ENCODE data around the gene FMNL1.
A peak's percentile ranks its signal among the peaks of the same experiment; 100 is the strongest.

The FMNL1 gene

DNA sequence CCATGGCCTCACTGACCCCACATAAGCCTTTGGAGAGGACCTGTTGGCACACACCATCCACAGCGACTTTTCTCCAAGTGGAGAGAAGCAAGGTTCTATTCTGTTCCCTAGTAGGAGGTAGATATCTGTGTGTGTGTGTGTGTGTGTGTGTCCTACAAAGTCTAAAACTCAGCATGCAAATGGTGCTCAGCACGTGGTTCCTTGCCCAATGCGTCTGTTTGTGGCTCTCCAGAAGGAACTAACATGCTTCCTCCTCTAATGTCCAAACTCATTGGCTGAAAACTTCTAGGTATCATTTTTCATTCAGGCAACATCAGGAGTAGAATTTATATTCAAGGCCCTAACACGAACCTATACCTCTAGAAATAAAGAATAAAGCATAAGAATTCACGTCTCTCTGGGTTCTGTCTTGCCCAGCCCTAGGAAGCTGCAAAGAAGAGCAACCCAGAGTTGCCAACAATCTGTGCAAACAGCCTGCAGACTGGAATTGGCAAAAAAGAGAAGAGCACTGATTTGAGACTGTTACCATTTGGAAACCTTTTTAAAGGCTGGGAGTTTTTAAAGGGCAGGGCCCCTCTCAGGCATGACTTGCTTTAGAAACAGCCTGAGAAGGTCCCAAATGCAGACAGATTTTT is 69.6 kb downstream of the FMNL1 start:
- TF ChIP-seq TAF1 (IDR thresholded peaks at IDR 0.05; ENCODE audit: borderline replicate concordance, low read depth, low read length) = no peak
- TF ChIP-seq POLR2AphosphoS5 (IDR thresholded peaks at IDR 0.05; ENCODE audit: low read depth, low read length) = no peak
- TF ChIP-seq POLR2A (IDR thresholded peaks at IDR 0.05; ENCODE audit: low read depth, low read length) = no peak
- DNase-seq (ENCODE audit: insufficient read length) (no peak), FAIRE-seq (peak; percentile 76)

DNA sequence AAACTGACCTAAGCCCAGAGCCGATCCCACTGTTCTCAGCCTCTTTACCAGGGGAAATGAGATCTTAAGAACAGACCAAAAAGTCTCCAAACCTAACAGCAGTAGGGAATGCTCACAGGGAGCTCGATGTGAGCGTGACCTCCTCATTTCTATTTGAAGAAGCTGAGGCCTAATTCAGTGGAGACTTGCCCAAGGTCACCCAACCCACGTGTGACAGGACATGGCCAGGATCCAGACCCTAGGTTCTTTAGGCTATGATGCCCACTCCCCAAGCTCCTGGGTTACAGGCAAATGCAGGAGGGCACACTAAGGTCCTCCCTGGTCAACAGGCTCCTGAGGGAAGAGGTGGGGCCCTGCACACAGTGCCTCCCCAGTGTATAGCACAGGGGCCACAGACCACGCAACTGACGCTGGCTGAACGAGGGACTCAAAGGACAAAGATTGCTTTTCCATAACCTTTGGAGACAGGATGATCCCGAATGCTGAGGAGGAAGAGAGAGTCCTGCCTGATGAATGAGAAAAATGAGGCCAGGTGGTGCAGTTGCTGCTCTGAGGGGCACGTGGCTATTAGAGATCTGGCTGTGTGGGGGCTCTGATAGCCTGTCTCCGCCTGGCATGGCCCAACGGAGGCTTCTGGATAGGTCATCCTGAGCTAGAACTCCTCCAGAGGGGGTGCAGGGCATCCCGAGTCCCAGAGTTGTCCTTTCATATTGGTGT is 71.2 kb downstream of the FMNL1 start:
- DNase-seq (ENCODE audit: insufficient read length) (no peak), FAIRE-seq (no peak)
- no peak for TF ChIP-seq POLR2AphosphoS5 (IDR thresholded peaks at IDR 0.05; ENCODE audit: low read depth, low read length)

DNA sequence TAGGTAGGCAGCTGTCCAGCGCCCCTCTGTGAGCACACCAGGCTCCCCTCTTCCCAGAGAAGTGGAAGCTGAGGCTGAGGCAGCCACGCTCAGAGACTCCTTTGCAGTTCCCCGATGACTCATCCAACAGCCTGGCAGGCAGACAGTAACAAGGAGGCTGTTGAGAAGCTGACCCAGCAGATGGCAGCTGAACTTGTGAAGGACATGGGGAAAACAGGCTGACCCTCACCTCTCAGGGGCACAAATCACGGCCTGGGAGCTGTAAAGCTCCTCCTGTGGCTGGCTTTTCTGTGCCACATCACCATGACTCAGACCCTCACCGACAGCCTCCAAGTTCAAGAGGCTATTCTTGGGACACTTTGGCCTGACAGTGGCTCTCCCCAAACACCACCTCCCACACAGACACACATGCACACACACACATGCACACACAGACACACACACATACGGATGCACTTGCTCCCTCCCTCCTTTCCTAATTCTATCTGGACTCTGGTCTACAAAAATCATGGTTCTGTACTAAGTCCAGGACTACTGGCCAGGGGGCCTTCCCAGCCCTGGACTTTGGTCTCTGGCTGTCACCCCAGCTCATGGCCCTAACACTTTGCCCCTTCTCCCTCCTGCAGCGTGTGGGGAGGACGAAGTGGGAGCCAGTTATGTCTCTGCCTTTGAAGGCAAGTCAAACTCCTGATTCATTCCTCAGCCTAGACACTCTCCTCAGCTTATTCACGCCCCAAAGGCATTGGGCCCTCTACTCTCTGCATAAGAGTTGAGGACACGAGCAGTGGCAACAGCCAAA is 71.9 kb downstream of the FMNL1 start:
- DNase-seq (ENCODE audit: insufficient read length) (no peak), FAIRE-seq (peak; percentile 79)
- TF ChIP-seq POLR2A (IDR thresholded peaks at IDR 0.05; ENCODE audit: low read depth, low read length) (peak; percentile 52), POLR2AphosphoS5 (IDR thresholded peaks at IDR 0.05; ENCODE audit: low read depth, low read length) (no peak), TAF1 (IDR thresholded peaks at IDR 0.05; ENCODE audit: borderline replicate concordance, low read depth, low read length) (no peak)

DNA sequence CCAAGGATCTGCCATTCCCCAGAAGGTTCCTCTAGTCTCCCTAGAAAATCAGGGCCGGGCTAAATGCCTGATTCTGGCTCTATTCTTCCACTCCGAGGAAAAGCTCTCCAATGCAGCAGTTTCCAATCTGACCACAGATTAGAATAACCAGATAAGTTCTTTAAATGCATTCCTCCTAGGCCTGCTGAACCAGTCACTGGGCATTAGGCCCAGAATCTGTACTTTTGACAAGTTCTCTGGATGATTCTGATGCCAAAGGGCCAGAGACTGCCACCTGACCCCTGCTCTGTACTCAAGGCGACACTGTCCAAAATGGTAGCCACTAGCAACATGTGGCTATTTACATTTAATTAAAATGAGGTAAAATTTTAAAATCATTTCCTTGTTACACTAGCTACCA is 72.8 kb downstream of the FMNL1 start:
- no peak for DNase-seq (ENCODE audit: insufficient read length)
- no peak for TF ChIP-seq TAF1 (IDR thresholded peaks at IDR 0.05; ENCODE audit: borderline replicate concordance, low read depth, low read length)
- TF ChIP-seq POLR2AphosphoS5 (IDR thresholded peaks at IDR 0.05; ENCODE audit: low read depth, low read length) = no peak
- TF ChIP-seq POLR2A (IDR thresholded peaks at IDR 0.05; ENCODE audit: low read depth, low read length) = no peak
- FAIRE-seq = no peak

DNA sequence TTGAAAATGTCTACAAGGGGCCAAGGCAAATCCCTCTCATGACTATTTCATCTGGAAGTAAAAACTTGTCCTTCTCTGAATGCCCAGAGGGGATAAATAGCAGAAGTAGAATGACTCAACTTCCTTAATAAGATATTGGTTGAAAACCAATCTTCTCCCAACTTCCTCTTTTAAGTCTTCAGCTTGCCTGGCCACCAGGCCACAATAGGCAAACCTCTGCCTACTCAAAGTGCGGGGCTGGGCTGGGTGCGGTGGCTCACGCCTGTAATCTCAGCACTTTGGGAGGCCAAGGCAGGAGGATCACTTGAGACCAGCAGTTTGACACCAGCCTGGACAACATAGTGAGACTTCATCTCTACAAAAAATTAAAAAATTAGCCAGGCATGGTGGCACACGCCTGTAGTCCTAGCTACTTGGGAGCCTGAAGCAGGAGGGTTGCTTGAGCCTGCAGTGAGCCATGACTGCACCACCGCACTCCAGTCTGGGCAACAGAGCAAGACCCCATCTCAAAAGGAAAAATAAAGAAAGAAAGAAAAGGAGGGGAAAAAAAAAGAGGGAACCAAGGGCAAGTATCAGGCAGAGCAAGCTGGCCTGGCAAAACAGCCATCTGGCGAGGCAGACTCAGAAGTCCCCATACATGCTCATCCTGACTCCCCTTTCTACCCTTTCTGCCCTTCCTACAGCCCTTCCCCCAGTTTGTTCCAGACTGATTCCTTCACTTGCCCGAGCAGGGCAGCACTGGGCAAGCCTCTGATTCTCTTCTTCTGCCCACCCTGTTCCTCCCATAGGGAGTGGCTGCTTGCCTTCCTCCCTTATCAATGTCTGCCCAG is 74.5 kb downstream of the FMNL1 start:
- no peak for DNase-seq (ENCODE audit: insufficient read length)
- no peak for FAIRE-seq
- no peak for TF ChIP-seq TAF1 (IDR thresholded peaks at IDR 0.05; ENCODE audit: borderline replicate concordance, low read depth, low read length)
- no peak for TF ChIP-seq POLR2A (IDR thresholded peaks at IDR 0.05; ENCODE audit: low read depth, low read length)
- TF ChIP-seq POLR2AphosphoS5 (IDR thresholded peaks at IDR 0.05; ENCODE audit: low read depth, low read length) = peak; percentile 42; the same call in 1 of the 2 replicates

DNA sequence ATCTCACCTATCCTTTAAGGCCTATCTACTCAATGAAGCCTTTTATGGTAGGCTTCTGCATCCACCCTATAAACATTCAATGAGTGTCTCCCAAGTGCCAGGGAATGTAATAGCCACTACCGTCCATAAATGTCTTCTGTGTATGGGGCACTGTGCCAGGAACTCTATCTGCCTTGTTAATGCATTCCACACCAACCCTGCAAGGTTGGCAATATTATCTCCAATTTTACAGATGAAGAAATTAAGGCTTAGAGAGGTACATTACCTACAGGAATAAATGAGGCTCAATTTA is 75.1 kb downstream of the FMNL1 start:
- FAIRE-seq = no peak
- DNase-seq (ENCODE audit: insufficient read length) = no peak
- TF ChIP-seq POLR2A (IDR thresholded peaks at IDR 0.05; ENCODE audit: low read depth, low read length) = no peak
